Islet of Langerhans (tissue), 1 donor: ENCODE measurements around the gene PRUNE2.

Experiments
- FAIRE-seq: peaks from one replicate; lab custom pipeline; 2011; peaks lifted over from hg19 to GRCh38; lab: Jason Lieb, UNC

PRUNE2 gene

DNA sequence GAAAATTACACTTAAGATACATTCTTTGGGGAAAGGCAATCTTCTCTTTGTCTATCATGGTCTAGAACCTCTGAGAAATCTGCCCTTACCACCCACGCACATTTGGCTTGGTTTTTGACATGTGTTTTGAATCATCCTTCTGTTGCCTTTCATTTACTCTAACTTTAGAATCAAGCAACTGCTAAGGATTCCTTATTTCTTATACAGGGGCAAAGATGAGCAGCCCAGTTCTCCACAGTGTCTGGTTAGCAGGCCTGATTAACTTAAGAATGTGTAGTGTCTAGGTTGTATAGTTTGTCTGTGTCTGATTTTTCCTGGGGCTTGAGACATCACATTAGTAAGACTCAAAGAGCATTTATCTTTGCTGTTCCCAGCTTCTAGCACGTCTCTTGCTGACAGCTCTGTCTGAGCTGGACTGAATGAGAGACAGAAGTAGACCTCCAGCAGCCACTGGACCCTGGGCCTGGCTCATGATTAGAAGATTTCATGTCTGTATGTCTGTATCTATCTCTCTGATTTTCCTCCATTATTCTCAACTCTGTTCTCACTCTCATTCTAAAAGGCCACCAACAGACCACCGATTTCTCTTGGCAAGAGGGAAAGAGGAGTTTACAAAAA is 173.5 kb downstream of the PRUNE2 start:
- no peak for FAIRE-seq

- no peak for FAIRE-seq
Measured at GRCh38 chr9:76730801-76731200, 175.1 kb downstream of the PRUNE2 start.

GRCh38 chr9:76729980-76730737 is 175.8 kb downstream of the PRUNE2 start:
- peak; percentile 61 for FAIRE-seq

GRCh38 chr9:76729116-76729515 is 176.8 kb downstream of the PRUNE2 start:
- FAIRE-seq = no peak

GRCh38 chr9:76725885-76726284 is 180.0 kb downstream of the PRUNE2 start:
- FAIRE-seq = no peak

- no peak for FAIRE-seq
Measured at GRCh38 chr9:76725011-76725546, 180.8 kb downstream of the PRUNE2 start.

DNA sequence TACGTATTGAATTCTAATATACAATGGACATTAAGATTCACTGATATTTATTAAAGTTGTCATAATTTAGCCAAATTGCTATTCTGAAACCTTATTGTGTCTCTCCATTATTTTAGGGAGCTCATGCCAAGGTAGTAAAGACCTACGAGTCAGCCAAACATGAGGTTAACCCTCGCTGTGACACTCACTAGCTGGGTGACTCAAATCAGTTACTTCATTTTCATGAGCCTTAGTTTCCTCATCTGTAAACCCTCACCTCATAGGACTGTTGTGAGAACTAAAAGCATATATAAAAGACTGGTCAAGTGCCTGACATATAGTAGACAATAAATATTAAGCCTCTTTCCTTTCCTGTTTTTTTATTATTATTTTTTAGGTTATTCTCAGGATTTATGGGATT is 185.7 kb downstream of the PRUNE2 start:
- FAIRE-seq = no peak

- no peak for FAIRE-seq
Measured at GRCh38 chr9:76718166-76718565, 187.7 kb downstream of the PRUNE2 start.

- peak; percentile 58 for FAIRE-seq
Measured at GRCh38 chr9:76717613-76718012, 188.3 kb downstream of the PRUNE2 start.

- FAIRE-seq = peak; percentile 58
Measured at GRCh38 chr9:76717176-76717575, 188.7 kb downstream of the PRUNE2 start.

- no peak for FAIRE-seq
Measured at GRCh38 chr9:76716085-76716672, 189.7 kb downstream of the PRUNE2 start.

GRCh38 chr9:76713381-76713780 is 192.5 kb downstream of the PRUNE2 start:
- FAIRE-seq = no peak

- no peak for FAIRE-seq
Measured at GRCh38 chr9:76709020-76709419, 196.9 kb downstream of the PRUNE2 start.

GRCh38 chr9:76707510-76707909 is 198.4 kb downstream of the PRUNE2 start:
- FAIRE-seq = no peak

DNA sequence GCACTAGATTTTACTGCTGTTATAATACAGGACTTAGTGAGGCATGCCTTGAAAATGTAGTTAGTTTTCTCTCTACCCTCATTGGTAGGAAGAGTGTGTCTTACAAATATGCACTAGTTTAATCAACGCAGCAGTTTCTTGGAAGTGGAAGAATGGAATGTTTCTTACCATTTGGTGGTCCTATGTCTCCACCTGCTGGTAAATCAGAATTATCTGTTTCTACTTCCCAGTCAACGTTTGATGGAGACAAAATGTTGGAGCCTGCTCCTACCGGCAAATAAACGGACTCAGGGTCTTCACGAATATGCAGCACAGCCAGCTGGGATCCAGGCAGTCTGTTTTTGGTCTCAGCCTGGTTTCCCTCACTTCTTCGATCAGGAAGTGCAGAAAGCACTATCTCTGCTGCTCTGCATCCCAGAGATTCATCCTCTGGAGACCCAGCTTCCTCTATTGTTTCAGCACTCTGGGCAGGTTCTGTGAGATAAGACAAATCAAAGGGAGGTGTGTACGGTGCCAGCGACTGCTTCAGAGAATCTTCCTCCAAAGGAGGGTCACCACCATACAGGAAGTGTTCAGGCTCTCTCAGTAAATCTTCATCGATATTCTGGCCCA is 201.2 kb downstream of the PRUNE2 start:
- FAIRE-seq = peak; percentile 33

GRCh38 chr9:76703270-76703669 is 202.6 kb downstream of the PRUNE2 start:
- FAIRE-seq = no peak

GRCh38 chr9:76701441-76702039 is 204.4 kb downstream of the PRUNE2 start:
- FAIRE-seq = no peak

DNA sequence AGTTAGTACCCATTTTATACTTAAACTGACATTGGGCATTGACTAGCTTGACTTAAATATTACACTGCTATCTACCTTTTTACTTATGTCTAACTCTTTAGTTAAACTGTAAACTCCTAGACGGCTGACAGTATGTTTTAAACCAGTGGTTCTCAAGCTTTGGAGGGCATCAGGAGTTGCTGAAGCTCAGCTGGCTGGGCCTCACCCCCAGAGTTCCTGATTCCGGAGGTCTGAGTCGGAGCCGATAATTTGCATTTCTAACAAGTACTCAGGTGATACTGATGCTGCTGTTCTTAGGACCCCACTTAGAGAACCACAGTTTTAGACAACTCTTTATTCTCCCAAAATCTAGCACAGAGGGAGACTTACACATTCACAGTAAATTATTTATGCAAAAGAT is 205.0 kb downstream of the PRUNE2 start:
- no peak for FAIRE-seq

DNA sequence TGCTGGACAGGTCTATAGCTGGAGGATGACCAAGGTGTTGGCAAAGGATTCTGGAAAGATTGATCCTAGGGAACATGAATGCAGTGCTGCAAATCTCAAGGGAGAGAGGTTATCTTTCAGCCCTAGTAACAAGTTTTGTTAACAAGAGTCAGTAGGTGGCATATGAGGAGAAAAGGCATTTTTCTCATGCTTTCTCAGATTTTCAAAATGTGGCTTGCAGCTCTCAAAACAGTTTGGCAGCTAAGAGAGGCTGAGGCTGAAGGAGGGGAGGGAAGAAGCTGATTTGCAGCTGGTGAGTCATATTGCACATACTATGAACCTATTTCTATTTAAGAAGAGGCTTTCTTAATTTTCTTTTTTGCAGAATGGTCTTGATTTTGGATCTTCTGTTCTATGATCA is 205.9 kb downstream of the PRUNE2 start:
- FAIRE-seq = no peak

- no peak for FAIRE-seq
Measured at GRCh38 chr9:76697554-76697953, 208.4 kb downstream of the PRUNE2 start.

DNA sequence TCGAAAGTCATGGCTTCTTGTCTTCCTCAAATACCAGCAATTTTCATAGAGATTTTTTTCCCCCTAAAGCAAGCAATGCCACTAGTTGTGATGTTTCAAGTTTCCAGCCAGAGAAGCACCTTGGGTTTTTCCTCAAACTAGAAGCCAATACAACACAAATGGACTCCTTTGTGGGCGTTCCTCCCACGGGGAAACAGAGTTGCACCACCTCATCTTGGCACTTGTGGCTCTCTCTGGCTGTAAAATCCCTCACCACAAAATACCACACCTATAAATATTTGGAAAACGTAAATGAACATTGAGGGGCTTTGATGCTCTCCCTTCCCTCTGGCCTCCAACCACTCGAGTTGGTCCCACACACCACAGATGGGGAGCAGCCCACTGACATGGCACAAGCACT is 208.8 kb downstream of the PRUNE2 start:
- FAIRE-seq = no peak

DNA sequence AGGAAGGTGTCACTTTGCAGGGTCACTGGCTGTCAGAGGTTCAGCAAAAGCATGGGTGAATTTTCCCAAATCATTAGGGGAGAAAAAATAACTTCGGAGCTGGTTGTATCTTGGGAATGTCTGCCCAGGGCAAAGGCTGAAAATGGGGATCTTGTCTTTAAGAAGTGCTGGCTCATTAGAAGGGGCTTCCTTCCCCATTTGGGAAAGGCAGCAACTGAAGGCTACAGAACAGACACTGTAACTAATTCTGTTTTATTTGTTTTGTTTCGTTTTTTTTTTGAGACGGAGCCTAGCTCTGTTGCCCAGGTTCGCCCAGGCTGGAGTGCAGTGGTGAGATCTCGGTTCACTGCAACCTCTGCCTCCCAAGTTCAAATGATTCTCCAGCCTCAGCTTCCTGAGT is 212.0 kb downstream of the PRUNE2 start:
- no peak for FAIRE-seq
